Duodenal mucosa (tissue), 2 donors: ENCODE measurements around the gene KSR1.
A peak's percentile ranks its signal among the peaks of the same experiment; 100 is the strongest.

ENCODE experiments used
- H3K27ac ChIP-seq: one replicate; pipeline ENCODE4 v1.7.0; 2013; ENCODE audit warnings: low read depth, low read length
- H3K27me3 ChIP-seq, 2 donors: one replicate each; pipeline ENCODE4 v1.7.0; 2013; ENCODE audit warnings: low read length in 2 of 2, control low read depth in 1 of 2; ENCODE audit not compliant: insufficient read depth in 2 of 2, control insufficient read depth in 1 of 2
- H3K36me3 ChIP-seq, 2 donors: one replicate each; pipeline ENCODE4 v1.7.0; 2013; ENCODE audit warnings: low read length in 2 of 2, control low read depth in 1 of 2; ENCODE audit not compliant: insufficient read depth in 2 of 2, control insufficient read depth in 1 of 2
- H3K4me1 ChIP-seq, 2 donors: one replicate each; pipeline ENCODE4 v1.7.0; 2013; ENCODE audit warnings: low read length in 2 of 2, control low read depth in 1 of 2; ENCODE audit not compliant: insufficient read depth in 2 of 2, control insufficient read depth in 1 of 2
- H3K4me3 ChIP-seq, 2 donors: one replicate each; pipeline ENCODE4 v1.7.0; 2013; ENCODE audit warnings: low read length in 2 of 2, low read depth in 1 of 2
- H3K9ac ChIP-seq, 2 donors: one replicate each; pipeline ENCODE4 v1.7.0; 2013; ENCODE audit warnings: low read length in 2 of 2, low read depth in 1 of 2
- H3K9me3 ChIP-seq, 2 donors: one replicate each; pipeline ENCODE4 v1.7.0; 2013; ENCODE audit warnings: low read length in 2 of 2, control low read depth in 1 of 2; ENCODE audit not compliant: control insufficient read depth in 1 of 2

Gene KSR1

GRCh38 chr17:27567563-27567859 is 111.3 kb downstream of the KSR1 start:
- Histone ChIP-seq H3K36me3 (no peaks in the 10 kb centered on the region), H3K27ac (no peak overlapping the region), H3K4me3 (no peak overlapping the region), H3K27me3 (no peaks in the 10 kb centered on the region), H3K9ac (no peak overlapping the region), H3K9me3 (no peaks in the 10 kb centered on the region), H3K4me1 (peaks cover 27 to 36% of the 10 kb centered on the region in 2 donors)

GRCh38 chr17:27568216-27568615 is 112.0 kb downstream of the KSR1 start:
- Histone ChIP-seq H3K27ac (no peak overlapping the region), H3K36me3 (no peaks in the 10 kb centered on the region), H3K27me3 (no peaks in the 10 kb centered on the region), H3K9me3 (no peaks in the 10 kb centered on the region), H3K9ac (no peak overlapping the region), H3K4me3 (no peak overlapping the region), H3K4me1 (peaks cover 27 to 36% of the 10 kb centered on the region in 2 donors)

GRCh38 chr17:27568811-27569210 is 112.6 kb downstream of the KSR1 start:
- no peaks in the 10 kb centered on the region for H3K9me3 ChIP-seq
- H3K4me1 ChIP-seq, result peaks cover 27 to 36% of the 10 kb centered on the region in 2 donors
- no peaks in the 10 kb centered on the region for H3K27me3 ChIP-seq
- H3K4me3 ChIP-seq, result no peak overlapping the region
- no peak overlapping the region for H3K27ac ChIP-seq
- no peak overlapping the region for H3K9ac ChIP-seq
- H3K36me3 ChIP-seq, result no peaks in the 10 kb centered on the region

- no peak overlapping the region for H3K4me3 ChIP-seq
- no peak overlapping the region for H3K27ac ChIP-seq
- H3K4me1 ChIP-seq, result peaks cover 27 to 36% of the 10 kb centered on the region in 2 donors
- H3K27me3 ChIP-seq, result no peaks in the 10 kb centered on the region
- H3K9me3 ChIP-seq, result no peaks in the 10 kb centered on the region
- H3K9ac ChIP-seq, result no peak overlapping the region
- H3K36me3 ChIP-seq, result no peaks in the 10 kb centered on the region
Measured at GRCh38 chr17:27569257-27569722, 113.0 kb downstream of the KSR1 start.

- Histone ChIP-seq H3K4me3 (no peak overlapping the region), H3K9ac (peak overlapping the region in 1 of 2 donors; percentile 6), H3K27me3 (no peaks in the 10 kb centered on the region), H3K9me3 (no peaks in the 10 kb centered on the region), H3K27ac (no peak overlapping the region), H3K4me1 (peaks cover 27 to 36% of the 10 kb centered on the region in 2 donors), H3K36me3 (no peaks in the 10 kb centered on the region)
Measured at GRCh38 chr17:27569884-27570577, 113.8 kb downstream of the KSR1 start.

GRCh38 chr17:27570578-27570914 is 114.3 kb downstream of the KSR1 start:
- H3K36me3 ChIP-seq, result no peaks in the 10 kb centered on the region

GRCh38 chr17:27571563-27572352 is 115.5 kb downstream of the KSR1 start:
- peaks cover 27 to 36% of the 10 kb centered on the region in 2 donors for H3K4me1 ChIP-seq
- no peak overlapping the region for H3K9ac ChIP-seq

More at GRCh38 chr17:27570578-27570914, 114.3 kb downstream of the KSR1 start:
- Histone ChIP-seq H3K9ac (no peak overlapping the region), H3K27ac (no peak overlapping the region), H3K27me3 (no peaks in the 10 kb centered on the region), H3K4me3 (no peak overlapping the region), H3K4me1 (peaks cover 27 to 36% of the 10 kb centered on the region in 2 donors), H3K9me3 (no peaks in the 10 kb centered on the region)

GRCh38 chr17:27572665-27573064 is 116.4 kb downstream of the KSR1 start:
- no peak overlapping the region for H3K27ac ChIP-seq
- no peaks in the 10 kb centered on the region for H3K36me3 ChIP-seq
- no peaks in the 10 kb centered on the region for H3K9me3 ChIP-seq
- no peak overlapping the region for H3K4me3 ChIP-seq
- no peak overlapping the region for H3K9ac ChIP-seq
- peaks cover 21 to 28% of the 10 kb centered on the region in 2 donors for H3K4me1 ChIP-seq
- H3K27me3 ChIP-seq, result no peaks in the 10 kb centered on the region

More at GRCh38 chr17:27571563-27572352, 115.5 kb downstream of the KSR1 start:
- no peaks in the 10 kb centered on the region for H3K27me3 ChIP-seq
- no peaks in the 10 kb centered on the region for H3K9me3 ChIP-seq
- H3K36me3 ChIP-seq, result no peaks in the 10 kb centered on the region
- no peak overlapping the region for H3K27ac ChIP-seq
- H3K4me3 ChIP-seq, result no peak overlapping the region

GRCh38 chr17:27573548-27573947 is 117.3 kb downstream of the KSR1 start:
- Histone ChIP-seq H3K27me3 (no peaks in the 10 kb centered on the region), H3K27ac (no peak overlapping the region), H3K4me1 (peaks cover 14 to 21% of the 10 kb centered on the region in 2 donors), H3K9ac (no peak overlapping the region), H3K36me3 (no peaks in the 10 kb centered on the region), H3K9me3 (no peaks in the 10 kb centered on the region), H3K4me3 (no peak overlapping the region)

GRCh38 chr17:27573971-27574525 is 117.8 kb downstream of the KSR1 start:
- H3K9ac ChIP-seq, result no peak overlapping the region
- H3K4me3 ChIP-seq, result no peak overlapping the region
- peaks cover 12 to 18% of the 10 kb centered on the region in 2 donors for H3K4me1 ChIP-seq
- H3K27ac ChIP-seq, result no peak overlapping the region
- H3K36me3 ChIP-seq, result no peaks in the 10 kb centered on the region
- H3K9me3 ChIP-seq, result no peaks in the 10 kb centered on the region
- H3K27me3 ChIP-seq, result no peaks in the 10 kb centered on the region
